Skeletal muscle tissue (tissue), 4 donors: ENCODE results near the gene CNTNAP5. TPM values are rescaled to one million over a fixed set of nuclear protein-coding genes. Genes with fewer than 3 reads are reported as not detected.

ENCODE experiments used
- H3K27ac ChIP-seq: one replicate; pipeline ENCODE4 v1.7.0; 2013; ENCODE audit warnings: mild to moderate bottlenecking, low read depth, low read length, inconsistent platforms
- H3K27me3 ChIP-seq, 3 donors: one replicate each; pipeline ENCODE4 v1.7.0; 2013; ENCODE audit warnings: low read length in 3 of 3; ENCODE audit not compliant: control insufficient read depth in 3 of 3, insufficient read depth in 3 of 3
- H3K36me3 ChIP-seq, 3 donors: one replicate each; pipeline ENCODE4 v1.7.0; 2013; ENCODE audit warnings: low read length in 3 of 3; ENCODE audit not compliant: control insufficient read depth in 3 of 3, insufficient read depth in 3 of 3
- H3K4me1 ChIP-seq, 3 donors: one replicate each; pipeline ENCODE4 v1.7.0; 2013; ENCODE audit warnings: low read length in 3 of 3, mild to moderate bottlenecking in 3 of 3; ENCODE audit not compliant: control insufficient read depth in 3 of 3, insufficient read depth in 3 of 3
- H3K4me3 ChIP-seq, 3 donors: one replicate each; pipeline ENCODE4 v1.7.0; 2013; ENCODE audit warnings: low read length in 3 of 3
- H3K9ac ChIP-seq, 3 donors: one replicate each; pipeline ENCODE4 v1.7.0; 2013; ENCODE audit warnings: low read length in 3 of 3, mild to moderate bottlenecking in 3 of 3, moderate library complexity in 2 of 3, low read depth in 1 of 3
- H3K9me3 ChIP-seq, 3 donors: one replicate each; pipeline ENCODE4 v1.7.0; 2013; ENCODE audit warnings: low read length in 3 of 3; ENCODE audit not compliant: control insufficient read depth in 3 of 3
- total RNA-seq: library from RNA; depleted of rRNA; stranded (reverse); fragments of >200 nt; gene quantifications from one replicate; pipeline ENCODE4 v1.2.3, GENCODE V29; 2014
- donor health status: Osteomylitis.

Gene CNTNAP5
- total RNA-seq, 1 donor from 2014 or later = not detected

GRCh38 chr2:124883595-124883994 is 858.5 kb downstream of the CNTNAP5 start:
- Histone ChIP-seq H3K4me1 (no peaks in the 10 kb centered on the region), H3K36me3 (no peaks in the 10 kb centered on the region), H3K4me3 (no peak overlapping the region), H3K9me3 (no peaks in the 10 kb centered on the region), H3K9ac (no peak overlapping the region), H3K27me3 (no peaks in the 10 kb centered on the region), H3K27ac (no peak overlapping the region)

- Histone ChIP-seq H3K27ac (no peak overlapping the region), H3K9me3 (no peaks in the 10 kb centered on the region), H3K36me3 (no peaks in the 10 kb centered on the region), H3K27me3 (no peaks in the 10 kb centered on the region), H3K4me3 (no peak overlapping the region), H3K9ac (no peak overlapping the region), H3K4me1 (no peaks in the 10 kb centered on the region)
Measured at GRCh38 chr2:124884315-124884714, 859.2 kb downstream of the CNTNAP5 start.

GRCh38 chr2:124886216-124886615 is 861.1 kb downstream of the CNTNAP5 start:
- H3K27ac ChIP-seq = no peak overlapping the region
- H3K4me3 ChIP-seq = no peak overlapping the region
- H3K27me3 ChIP-seq = no peaks in the 10 kb centered on the region
- H3K36me3 ChIP-seq = no peaks in the 10 kb centered on the region
- H3K9me3 ChIP-seq = no peaks in the 10 kb centered on the region
- H3K4me1 ChIP-seq = no peaks in the 10 kb centered on the region
- H3K9ac ChIP-seq = no peak overlapping the region

GRCh38 chr2:124887466-124887865 is 862.4 kb downstream of the CNTNAP5 start:
- no peak overlapping the region for H3K9ac ChIP-seq
- H3K27me3 ChIP-seq = no peaks in the 10 kb centered on the region
- no peak overlapping the region for H3K4me3 ChIP-seq
- no peaks in the 10 kb centered on the region for H3K9me3 ChIP-seq
- H3K4me1 ChIP-seq = no peaks in the 10 kb centered on the region
- H3K27ac ChIP-seq = no peak overlapping the region
- no peaks in the 10 kb centered on the region for H3K36me3 ChIP-seq

- Histone ChIP-seq H3K27ac (no peak overlapping the region), H3K27me3 (no peaks in the 10 kb centered on the region), H3K9me3 (no peaks in the 10 kb centered on the region), H3K4me3 (no peak overlapping the region), H3K36me3 (no peaks in the 10 kb centered on the region), H3K9ac (no peak overlapping the region), H3K4me1 (no peaks in the 10 kb centered on the region)
Measured at GRCh38 chr2:124888431-124888830, 863.3 kb downstream of the CNTNAP5 start.

- H3K27me3 ChIP-seq = no peaks in the 10 kb centered on the region
- no peaks in the 10 kb centered on the region for H3K36me3 ChIP-seq
- H3K27ac ChIP-seq = no peak overlapping the region
- H3K4me3 ChIP-seq = no peak overlapping the region
- no peaks in the 10 kb centered on the region for H3K9me3 ChIP-seq
- H3K9ac ChIP-seq = no peak overlapping the region
- H3K4me1 ChIP-seq = no peaks in the 10 kb centered on the region
Measured at GRCh38 chr2:124894199-124894598, 869.1 kb downstream of the CNTNAP5 start.

GRCh38 chr2:124898827-124899226 is 873.7 kb downstream of the CNTNAP5 start:
- H3K4me1 ChIP-seq = no peaks in the 10 kb centered on the region
- no peak overlapping the region for H3K9ac ChIP-seq
- H3K36me3 ChIP-seq = no peaks in the 10 kb centered on the region
- no peak overlapping the region for H3K4me3 ChIP-seq
- no peak overlapping the region for H3K27ac ChIP-seq
- no peaks in the 10 kb centered on the region for H3K27me3 ChIP-seq
- no peaks in the 10 kb centered on the region for H3K9me3 ChIP-seq

- no peaks in the 10 kb centered on the region for H3K36me3 ChIP-seq
- H3K4me3 ChIP-seq = no peak overlapping the region
- H3K4me1 ChIP-seq = no peaks in the 10 kb centered on the region
- no peak overlapping the region for H3K27ac ChIP-seq
- no peaks in the 10 kb centered on the region for H3K27me3 ChIP-seq
- no peak overlapping the region for H3K9ac ChIP-seq
- no peaks in the 10 kb centered on the region for H3K9me3 ChIP-seq
Measured at GRCh38 chr2:124908411-124908810, 883.3 kb downstream of the CNTNAP5 start.

- no peak overlapping the region for H3K4me3 ChIP-seq
- H3K27ac ChIP-seq = no peak overlapping the region
- H3K36me3 ChIP-seq = no peaks in the 10 kb centered on the region
Measured at GRCh38 chr2:124911560-124911959, 886.5 kb downstream of the CNTNAP5 start.

GRCh38 chr2:124913868-124914267 is 888.8 kb downstream of the CNTNAP5 start:
- H3K4me3 ChIP-seq = no peak overlapping the region
- H3K4me1 ChIP-seq = no peaks in the 10 kb centered on the region
- no peak overlapping the region for H3K27ac ChIP-seq
- no peaks in the 10 kb centered on the region for H3K9me3 ChIP-seq
- H3K27me3 ChIP-seq = no peaks in the 10 kb centered on the region
- H3K9ac ChIP-seq = no peak overlapping the region
- no peaks in the 10 kb centered on the region for H3K36me3 ChIP-seq

More at GRCh38 chr2:124911560-124911959, 886.5 kb downstream of the CNTNAP5 start:
- no peaks in the 10 kb centered on the region for H3K4me1 ChIP-seq
- no peak overlapping the region for H3K9ac ChIP-seq
- H3K9me3 ChIP-seq = no peaks in the 10 kb centered on the region
- H3K27me3 ChIP-seq = no peaks in the 10 kb centered on the region

GRCh38 chr2:124915567-124915966 is 890.5 kb downstream of the CNTNAP5 start:
- Histone ChIP-seq H3K4me3 (no peak overlapping the region), H3K9me3 (no peaks in the 10 kb centered on the region), H3K36me3 (no peaks in the 10 kb centered on the region), H3K4me1 (no peaks in the 10 kb centered on the region), H3K27me3 (no peaks in the 10 kb centered on the region), H3K27ac (no peak overlapping the region), H3K9ac (no peak overlapping the region)
